DND-41 (cell line): ENCODE data around the gene BRD1.

Experiments used
- ATAC-seq: fragments of 200-7000 bp; cut with Tn5 transposase; 3 replicates; pipeline ENCODE4 v1.9.1; 2021; ENCODE audit warnings: low read depth; ENCODE audit not compliant: insufficient read depth
- DNase-seq: peaks from one replicate; pipeline ENCODE4 v3.0.0-alpha.2; 2020
- H2AFZ ChIP-seq: 2 replicates; pipeline ENCODE4 v1.6.0; 2012; ENCODE audit warnings: low read depth, low read length
- H3K27ac ChIP-seq: 2 replicates; pipeline ENCODE4 v1.5.1; 2012; ENCODE audit warnings: low read length, inconsistent platforms
- H3K27me3 ChIP-seq: fragments of 200-600 bp; sonication (generic); 2 replicates; pipeline ENCODE4 v1.6.0; 2012; ENCODE audit warnings: low read length, mild to moderate bottlenecking, inconsistent platforms; ENCODE audit not compliant: insufficient read depth, poor library complexity
- H3K36me3 ChIP-seq: 2 replicates; pipeline ENCODE4 v1.5.1; 2012; ENCODE audit warnings: low read length, inconsistent platforms; ENCODE audit not compliant: insufficient read depth
- H3K4me1 ChIP-seq: 2 replicates; pipeline ENCODE4 v1.5.1; 2012; ENCODE audit warnings: mild to moderate bottlenecking, low read length; ENCODE audit not compliant: insufficient read depth
- H3K4me2 ChIP-seq: 2 replicates; pipeline ENCODE4 v1.6.0; 2012; ENCODE audit warnings: mild to moderate bottlenecking, moderate library complexity, low read length, inconsistent platforms; ENCODE audit not compliant: insufficient read depth
- H3K4me3 ChIP-seq, 2 experiments: fragments of 200-600 bp in 1 of 2; shearing (Covaris generic) in 1 of 2; 2 replicates each; pipeline ENCODE4 v1.5.1; 2012 to 2016; ENCODE audit warnings: inconsistent platforms in 2 of 2, low read length in 2 of 2, mild to moderate bottlenecking in 2 of 2, low read depth in 1 of 2, moderate library complexity in 1 of 2
- H3K79me2 ChIP-seq: 2 replicates; pipeline ENCODE4 v1.6.0; 2012; ENCODE audit warnings: low read length, inconsistent platforms; ENCODE audit not compliant: insufficient read depth
- H3K9ac ChIP-seq: 2 replicates; pipeline ENCODE4 v1.6.0; 2012; ENCODE audit warnings: low read depth, mild to moderate bottlenecking, inconsistent platforms, low read length, moderate library complexity
- H3K9me3 ChIP-seq: 2 replicates; pipeline ENCODE4 v1.5.1; 2012; ENCODE audit warnings: low read length, moderate library complexity, mild to moderate bottlenecking, inconsistent platforms; ENCODE audit not compliant: insufficient read depth, severe bottlenecking
- H4K20me1 ChIP-seq: 2 replicates; pipeline ENCODE4 v1.6.0; 2012; ENCODE audit warnings: low read length; ENCODE audit not compliant: insufficient read depth
- CTCF ChIP-seq: IDR thresholded peaks from 2 replicates; pipeline ENCODE4 v1.5.1; 2012; ENCODE audit warnings: borderline replicate concordance, low read length, moderate library complexity, mild to moderate bottlenecking; ENCODE audit not compliant: poor library complexity, severe bottlenecking; ENCODE audit errors: extremely low read depth
- EZH2 ChIP-seq: IDR thresholded peaks from 3 replicates; pipeline ENCODE4 v1.6.1; 2012; ENCODE audit warnings: borderline replicate concordance, low read depth, mild to moderate bottlenecking, moderate library complexity, low read length, inconsistent platforms; ENCODE audit not compliant: severe bottlenecking

The BRD1 gene

DNA sequence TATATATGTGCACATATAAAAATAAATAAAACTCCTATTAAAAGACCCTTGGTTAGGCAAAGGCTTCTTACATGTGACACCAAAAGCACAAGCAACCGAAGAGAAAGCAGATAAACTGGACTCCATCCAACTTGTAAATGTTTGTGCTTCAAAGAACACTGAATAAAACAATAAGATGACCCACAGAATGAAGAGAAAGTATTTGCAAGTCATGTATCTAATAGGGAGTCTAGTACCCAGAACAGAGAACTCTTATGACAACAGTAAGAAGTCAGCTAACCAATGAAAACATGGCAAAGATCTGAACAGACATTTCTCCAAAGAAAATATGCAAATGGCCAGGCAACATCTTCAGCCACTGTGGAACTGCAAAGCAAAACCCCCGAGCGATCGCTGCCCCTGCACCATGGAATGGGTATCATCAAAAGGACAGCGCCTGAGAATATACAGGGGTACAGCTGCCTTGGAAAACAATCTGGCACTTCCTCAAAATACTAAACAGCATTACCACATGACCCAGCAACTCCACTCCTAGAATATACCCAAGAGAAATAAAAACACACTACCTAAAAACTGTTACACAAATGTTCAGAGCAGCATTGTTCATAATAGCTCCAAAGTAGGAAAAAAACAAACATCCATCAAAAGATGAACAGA is 17.2 kb downstream of the BRD1 start:
- H3K27me3 ChIP-seq = no peaks in the 10 kb centered on the region
- H3K4me2 ChIP-seq = no peak overlapping the region
- H3K79me2 ChIP-seq = peaks cover 100% of the 10 kb centered on the region
- H3K4me1 ChIP-seq = no peaks in the 10 kb centered on the region
- H3K4me3 ChIP-seq = no peak overlapping the region
- no peak overlapping the region for H3K9ac ChIP-seq
- no peaks in the 10 kb centered on the region for H3K9me3 ChIP-seq
- no peak for ATAC-seq
- no peak overlapping the region for H3K27ac ChIP-seq
- H2AFZ ChIP-seq = no peak overlapping the region
- TF ChIP-seq CTCF = no peak
- TF ChIP-seq EZH2 = no peak
- peaks cover 92% of the 10 kb centered on the region for H4K20me1 ChIP-seq
- H3K36me3 ChIP-seq = peaks cover 77% of the 10 kb centered on the region
- DNase-seq = no peak

DNA sequence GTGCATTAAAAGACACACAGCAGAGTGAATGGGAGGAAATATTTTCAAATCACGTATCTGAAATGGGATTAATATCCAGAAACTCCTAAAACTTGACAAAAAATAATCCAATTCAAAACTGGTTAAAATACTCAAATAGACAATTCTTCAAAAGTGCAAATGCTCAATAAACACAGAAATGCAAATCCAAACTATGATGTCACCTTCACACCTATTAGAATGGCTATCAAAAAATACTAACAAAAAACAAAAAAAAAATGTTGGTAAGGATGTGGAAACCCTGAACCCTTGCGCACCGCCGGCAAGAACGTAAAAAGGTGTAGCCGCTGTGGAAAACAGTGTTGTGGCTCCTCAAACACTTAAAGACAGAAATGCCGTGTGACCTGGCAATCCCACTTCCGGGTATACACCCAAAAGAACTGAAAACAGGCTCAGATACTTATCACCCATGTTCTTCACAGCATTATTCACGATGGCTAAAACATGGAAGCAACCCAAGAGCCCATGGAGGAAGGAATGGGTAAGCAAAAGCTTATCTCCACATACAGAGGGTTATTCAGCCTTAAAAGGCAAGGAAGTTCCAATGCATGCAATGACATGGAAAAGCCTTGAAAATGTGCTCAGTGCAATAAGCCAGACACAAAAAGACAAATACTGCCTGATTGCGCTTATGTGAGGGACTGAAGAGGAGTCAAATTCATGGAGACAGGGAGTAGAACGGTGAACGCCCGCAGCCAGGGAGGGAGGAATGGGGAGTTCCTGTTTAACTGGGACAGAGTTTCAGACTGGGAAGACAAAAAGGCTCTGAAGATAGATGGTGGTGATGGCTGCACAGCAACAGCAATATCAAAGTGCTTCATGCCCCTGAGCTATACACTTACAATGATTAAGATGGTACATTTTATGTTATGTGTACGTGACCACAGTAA is 19.6 kb downstream of the BRD1 start:
- H3K27me3 ChIP-seq = no peaks in the 10 kb centered on the region
- H3K27ac ChIP-seq = no peak overlapping the region
- H3K9me3 ChIP-seq = no peaks in the 10 kb centered on the region
- ATAC-seq (no peak), DNase-seq (no peak)
- H3K36me3 ChIP-seq = peaks cover 82% of the 10 kb centered on the region
- H3K79me2 ChIP-seq = peaks cover 100% of the 10 kb centered on the region
- no peak overlapping the region for H3K9ac ChIP-seq
- H2AFZ ChIP-seq = no peak overlapping the region
- no peak for TF ChIP-seq CTCF
- TF ChIP-seq EZH2 = no peak
- H3K4me3 ChIP-seq = no peak overlapping the region
- peaks cover 96% of the 10 kb centered on the region for H4K20me1 ChIP-seq
- H3K4me1 ChIP-seq = no peaks in the 10 kb centered on the region
- no peak overlapping the region for H3K4me2 ChIP-seq

DNA sequence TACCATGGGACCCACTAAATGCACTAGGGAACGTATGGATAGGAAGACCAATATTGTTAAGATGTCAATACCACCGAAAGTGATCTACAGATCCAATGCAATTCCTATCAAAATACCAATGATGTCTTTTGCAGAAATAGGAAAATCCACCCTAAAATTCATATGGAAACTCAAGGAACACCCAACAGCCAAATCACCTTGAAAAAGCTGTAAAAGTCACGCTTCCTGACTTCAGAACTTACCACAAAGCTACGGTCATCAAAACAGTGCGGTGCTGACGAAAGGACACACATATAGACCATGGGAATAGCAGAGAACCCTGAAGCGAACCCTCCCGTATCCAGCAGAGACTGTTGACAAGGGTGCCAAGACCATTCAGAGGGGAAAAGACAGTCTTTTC is 20.5 kb downstream of the BRD1 start:
- Histone ChIP-seq H3K9me3 (no peaks in the 10 kb centered on the region), H2AFZ (no peak overlapping the region), H3K27ac (no peak overlapping the region), H3K27me3 (no peaks in the 10 kb centered on the region), H3K9ac (no peak overlapping the region), H4K20me1 (peaks cover 93% of the 10 kb centered on the region), H3K36me3 (peaks cover 79% of the 10 kb centered on the region), H3K4me3 (no peak overlapping the region), H3K79me2 (peaks cover 98% of the 10 kb centered on the region), H3K4me1 (no peaks in the 10 kb centered on the region), H3K4me2 (no peak overlapping the region)
- DNase-seq = no peak
- no peak for TF ChIP-seq EZH2
- no peak for TF ChIP-seq CTCF
- ATAC-seq = no peak
